HepG2 (cell line): Measurements from ENCODE around the gene DBNDD1. TPM values are rescaled to one million over a fixed set of nuclear protein-coding genes. Genes with fewer than 3 reads are reported as not detected.

Experiments
- ATAC-seq: fragments of 200-7000 bp; cut with Tn5 transposase; 3 replicates; pipeline ENCODE4 v1.9.1; 2020; ENCODE audit warnings: mild to moderate bottlenecking, moderate library complexity
- BruUV-seq: library from RNA; stranded (reverse); fragments of 400-500 nt; replicated peaks from 2 replicates; lab custom pipeline; 2021; lab: Mats Ljungman, UMichigan
- CTCF ChIA-PET: fragments of 300-600 bp; formaldehyde crosslinking; extraction: SDS; loops from one replicate; lab custom pipeline; 2021; ENCODE audit warnings: low total read pairs, inconsistent platforms, low intra/inter-chr PET ratio; lab: Yijun Ruan, JAX
- POLR2A ChIA-PET: fragments of 350-600 bp; sonication (Branson Sonifier 250); formaldehyde crosslinking; loops from one replicate; lab custom pipeline; 2020; ENCODE audit warnings: antibody characterized with exemption, inconsistent platforms; lab: Yijun Ruan, JAX
- DNase-seq: peaks from one replicate; pipeline ENCODE4 v3.0.0-alpha.2; 2015; ENCODE audit warnings: low spot score
- FAIRE-seq: peaks from 3 replicates; lab custom pipeline; 2011; peaks lifted over from hg19 to GRCh38; lab: Jason Lieb, UNC
- H2AFZ ChIP-seq: one replicate; pipeline ENCODE4 v1.6.1; 2011; ENCODE audit warnings: low read length, inconsistent platforms
- H3K27ac ChIP-seq: fragments of 300-600 bp; 3 replicates; pipeline ENCODE4 v1.8.0; 2011; ENCODE audit warnings: mixed run types, mild to moderate bottlenecking, mixed read lengths, low read length, inconsistent platforms; ENCODE audit not compliant: insufficient read depth; ENCODE audit errors: extremely low read length
- H3K27me3 ChIP-seq, 2 experiments: fragments of 200-600 bp in 1 of 2; 2 replicates in 1 of 2; 3 replicates in 1 of 2; pipeline versions ENCODE4 v1.6.0 to v1.8.0; 2011; ENCODE audit warnings: low read length in 2 of 2, mild to moderate bottlenecking in 2 of 2, moderate library complexity in 2 of 2, inconsistent platforms in 1 of 2; ENCODE audit not compliant: insufficient read depth in 2 of 2, control insufficient read depth in 1 of 2
- H3K36me3 ChIP-seq, 2 experiments: fragments of 200-600 bp in 1 of 2; replicated peaks in 1 of 2; 2 replicates in 1 of 2; 3 replicates in 1 of 2; pipeline versions ENCODE4 v1.5.1 to v1.8.0; 2011; ENCODE audit warnings: low read length in 2 of 2, inconsistent platforms in 1 of 2; ENCODE audit not compliant: insufficient read depth in 2 of 2, control insufficient read depth in 1 of 2
- H3K4me1 ChIP-seq: 2 replicates; pipeline ENCODE4 v1.5.1; 2012; ENCODE audit warnings: low read length, inconsistent platforms; ENCODE audit not compliant: insufficient read depth
- H3K4me2 ChIP-seq: 2 replicates; pipeline ENCODE4 v1.6.0; 2011; ENCODE audit warnings: low read depth, low read length, inconsistent platforms
- H3K4me3 ChIP-seq, 3 experiments: fragments of 200-600 bp in 1 of 3; sonication (generic), shearing (Covaris generic) in 1 of 3; replicated peaks in 1 of 3; 2 replicates each; pipeline ENCODE4 v1.5.1; 2011 to 2016; ENCODE audit warnings: low read length in 3 of 3, inconsistent platforms in 2 of 3, low read depth in 2 of 3, mild to moderate bottlenecking in 2 of 3, control low read depth in 1 of 3, mixed read lengths in 1 of 3; ENCODE audit not compliant: insufficient read depth in 1 of 3
- H3K79me2 ChIP-seq: one replicate; pipeline ENCODE4 v1.6.1; 2011; ENCODE audit warnings: low read length, inconsistent platforms; ENCODE audit not compliant: insufficient read depth
- H3K9ac ChIP-seq: 2 replicates; pipeline ENCODE4 v1.6.0; 2011; ENCODE audit warnings: mild to moderate bottlenecking, low read depth, low read length, inconsistent platforms; ENCODE audit not compliant: insufficient read depth
- H3K9me3 ChIP-seq: 2 replicates; pipeline ENCODE4 v1.5.1; 2012; ENCODE audit warnings: mild to moderate bottlenecking, low read length
- H4K20me1 ChIP-seq: 2 replicates; pipeline ENCODE4 v1.6.0; 2011; ENCODE audit warnings: inconsistent platforms, mild to moderate bottlenecking, low read length, moderate library complexity; ENCODE audit not compliant: insufficient read depth
- ARNTL ChIP-seq: sonication (generic); formaldehyde crosslinking; IDR thresholded peaks from 2 replicates; pipeline ENCODE4 v1.4.0; 2020; ENCODE audit warnings: mild to moderate bottlenecking, missing genetic modification reagents
- FIP1L1 ChIP-seq: fragments of 200-400 bp; formaldehyde crosslinking; IDR thresholded peaks from 2 replicates; pipeline ENCODE4 v1.6.1; 2018; ENCODE audit warnings: low read depth, mild to moderate bottlenecking, low read length, moderate library complexity, borderline replicate concordance; ENCODE audit not compliant: insufficient read depth
- GTF2F1 ChIP-seq: fragments of 150-350 bp; IDR thresholded peaks from 2 replicates; pipeline ENCODE4 v1.6.1; 2014; ENCODE audit warnings: low read length
- MYPOP ChIP-seq: sonication (generic); formaldehyde crosslinking; IDR thresholded peaks from 2 replicates; pipeline ENCODE4 v1.8.1; 2023; ENCODE audit warnings: mild to moderate bottlenecking, moderate library complexity, missing genetic modification reagents
- NCOR1 ChIP-seq: fragments of 200-600 bp; sonication (generic); IDR thresholded peaks from 2 replicates; pipeline ENCODE4 v1.7.0; 2017; ENCODE audit warnings: antibody characterized with exemption, low read length, borderline replicate concordance
- RFX5 ChIP-seq: IDR thresholded peaks from 2 replicates; pipeline ENCODE4 v1.6.1; 2011; ENCODE audit warnings: low read depth, low read length, improper control_type of control experiment
- RFXAP ChIP-seq: sonication (generic); formaldehyde crosslinking; IDR thresholded peaks from 2 replicates; pipeline ENCODE4 v1.4.0; 2020; ENCODE audit warnings: missing genetic modification reagents, borderline replicate concordance
- YEATS2 ChIP-seq: sonication (generic); formaldehyde crosslinking; IDR thresholded peaks from 2 replicates; pipeline ENCODE4 v1.4.0; 2020; ENCODE audit warnings: missing genetic modification reagents, borderline replicate concordance
- ZBTB49 ChIP-seq: sonication (generic); formaldehyde crosslinking; IDR thresholded peaks from 2 replicates; pipeline ENCODE4 v1.4.0; 2020; ENCODE audit warnings: missing genetic modification reagents, borderline replicate concordance
- ZFAT ChIP-seq: sonication (generic); formaldehyde crosslinking; conservative IDR thresholded peaks from 2 replicates; pipeline ENCODE4 v1.8.1; 2023; ENCODE audit warnings: missing genetic modification reagents, inconsistent platforms
- ZNF382 ChIP-seq: sonication (generic); formaldehyde crosslinking; IDR thresholded peaks from 2 replicates; pipeline ENCODE4 v1.5.0; 2020; ENCODE audit warnings: missing genetic modification reagents, mild to moderate bottlenecking, borderline replicate concordance
- ZNF44 ChIP-seq: sonication (generic); formaldehyde crosslinking; IDR thresholded peaks from 2 replicates; pipeline ENCODE4 v1.5.1; 2020; ENCODE audit warnings: mild to moderate bottlenecking, missing genetic modification reagents
- ZNF558 ChIP-seq: sonication (generic); formaldehyde crosslinking; IDR thresholded peaks from 2 replicates; pipeline ENCODE4 v1.9.0; 2022; ENCODE audit warnings: mild to moderate bottlenecking, missing genetic modification reagents, borderline replicate concordance
- ZNF775 ChIP-seq: sonication (generic); formaldehyde crosslinking; IDR thresholded peaks from 2 replicates; pipeline ENCODE4 v1.4.0; 2020; ENCODE audit warnings: missing genetic modification reagents, mild to moderate bottlenecking, moderate library complexity, borderline replicate concordance
- ZNF788 ChIP-seq: sonication (generic); formaldehyde crosslinking; IDR thresholded peaks from 2 replicates; pipeline ENCODE4 v1.5.0; 2020; ENCODE audit warnings: mild to moderate bottlenecking, missing genetic modification reagents, borderline replicate concordance
- ZNF792 ChIP-seq: IDR thresholded peaks from 2 replicates; pipeline ENCODE4 v1.6.1; 2016
- WGBS: methylation state at CpG from one replicate; pipeline ENCODE4 v1.1.6; 2017; ENCODE audit warnings: low lambda C conversion rate; 5-methylcytosine and 5-hydroxymethylcytosine counted together
- in situ Hi-C: cut with HindIII; loops from 2 replicates; pipeline ENCODE4 v1.10.0; 2017; ENCODE audit warnings: low pct_unique_long_range_greater_than_20kb; ENCODE audit not compliant: extremely low pct_ligation_motif_present
- intact Hi-C: fragments of 100-400 bp; cut with micrococcal nuclease; formaldehyde crosslinking; loops from one replicate; pipeline ENCODE4 v1.10.0; 2022; ENCODE audit not compliant: unreplicated experiment
- polyA plus RNA-seq, 8 experiments: library from polyadenylated mRNA; depleted of rRNA in 3 of 8; stranded (reverse) in 7 of 8; unstranded in 1 of 8; fragments of >200 nt; fragmentation: Illumina TruSeq in 4 of 8; extraction: Trizol in 4 of 8; gene quantifications; 2 replicates each; pipeline versions ENCODE4 v1.2.1 to v1.2.3, GENCODE V29; 2011 to 2016; ENCODE audit warnings: low read depth in 4 of 8, missing spikeins in 1 of 8, mixed read lengths in 1 of 8; ENCODE audit not compliant: insufficient read depth in 1 of 8
- total RNA-seq, 5 experiments: library from RNA; depleted of rRNA; stranded (reverse); fragments of >200 nt; fragmentation: Illumina TruSeq; extraction: Trizol; gene quantifications; 2 replicates each; pipeline ENCODE4 v1.2.3, GENCODE V29; 2016; ENCODE audit warnings: low read depth in 1 of 5
- TF ChIP-seq, protein P1 (sequence below): sonication (generic); formaldehyde crosslinking; IDR thresholded peaks from 2 replicates; pipeline ENCODE4 v1.8.0; 2022; ENCODE audit warnings: missing genetic modification reagents, low read depth, mild to moderate bottlenecking, borderline replicate concordance
- TF ChIP-seq, protein P2 (sequence below): sonication (generic); formaldehyde crosslinking; IDR thresholded peaks from 2 replicates; pipeline ENCODE4 v1.5.1; 2020; ENCODE audit warnings: mild to moderate bottlenecking, missing genetic modification reagents, borderline replicate concordance

Gene DBNDD1
- total and polyA plus RNA-seq, 2 of the 13 experiments (the other 11 are each of a cell fraction or from before 2014, with no cell fraction given) = 17.0 to 40.4 TPM

DNA sequence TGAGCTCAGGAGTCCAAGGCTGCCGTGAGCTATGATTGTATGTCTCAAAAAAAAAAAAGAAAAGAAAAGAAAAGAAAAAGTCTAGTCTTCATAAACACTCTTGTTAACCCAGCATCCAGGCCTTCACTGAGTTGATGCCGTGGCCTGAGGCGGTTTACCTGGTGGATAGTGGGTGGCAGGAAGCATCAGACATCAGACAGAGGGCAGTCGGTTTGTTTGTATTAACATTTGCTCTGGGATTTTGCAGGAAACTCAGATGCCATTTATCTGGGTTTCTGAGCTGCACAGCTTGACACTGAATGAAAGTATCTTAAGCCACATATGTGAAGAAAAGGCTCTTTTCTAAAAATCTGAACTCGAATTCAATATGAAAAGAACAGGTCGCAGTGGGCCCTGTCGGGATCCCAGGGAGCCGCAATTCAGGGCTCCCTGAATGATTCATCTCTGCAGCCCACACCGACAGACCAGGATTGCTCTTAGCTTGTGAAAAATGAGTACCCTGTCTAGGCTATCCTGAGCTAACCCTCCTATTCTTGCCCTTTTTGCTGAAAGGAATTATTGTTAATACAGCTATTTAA, 1.1 kb upstream of the DBNDD1 start:
- peaks cover 0 to 2% of the 10 kb centered on the region in 2 experiments; a peak in 1 of 5 replicates for H3K36me3 ChIP-seq
- peak overlapping the region; percentile 81 for H3K9ac ChIP-seq
- peak overlapping the region; percentile 20 for H2AFZ ChIP-seq
- H3K9me3 ChIP-seq = no peaks in the 10 kb centered on the region
- H3K27me3 ChIP-seq = no peaks in the 10 kb centered on the region; a peak in 1 of 5 replicates
- ChIA-PET POLR2A (interaction anchor here (0.8 to 2.7 kb wide), 9 partner anchors 10 to 199 kb away, joined by 3 to 23 read pairs (median 7); partner anchors contain the start of genes TCF25 and TUBB3), CTCF (no interaction called here)
- H3K4me1 ChIP-seq = peaks cover 44% of the 10 kb centered on the region
- FAIRE-seq = peak; percentile 26
- ATAC-seq = peak; percentile 12; the same call in 2 of the 3 replicates
- WGBS = 4% methylated on average over 9 of the region's 9 CpGs
- peak; percentile 26 for DNase-seq
- H3K4me2 ChIP-seq = peak overlapping the region; percentile 92
- H3K4me3 ChIP-seq = peak overlapping the region; percentile 87 to 97 (median 93)
- BruUV-seq = TSS peak; percentile 53
- H3K27ac ChIP-seq = peak overlapping the region; percentile 75
- peaks cover 8% of the 10 kb centered on the region for H3K79me2 ChIP-seq
- no peaks in the 10 kb centered on the region for H4K20me1 ChIP-seq
- in situ Hi-C loops (loop anchor here (5.0 kb wide), 1 partner anchor 98 kb away; the partner anchor contains the start of gene TUBB3), intact Hi-C loops (loop anchor here (5.0 kb wide), 1 partner anchor 98 kb away; the partner anchor contains the start of gene TUBB3)
- TF ChIP-seq, protein P1, sequence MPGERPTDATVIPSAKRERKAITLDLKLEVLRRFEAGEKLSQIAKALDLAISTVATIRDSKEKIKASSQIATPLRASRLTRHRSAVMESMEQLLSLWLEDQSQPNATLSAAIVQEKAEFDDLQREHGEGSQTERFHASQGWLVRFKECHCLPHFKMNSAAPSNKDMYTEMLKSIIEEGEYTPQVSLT = no peak
- no peak for TF ChIP-seq GTF2F1
- TF ChIP-seq, protein P2, sequence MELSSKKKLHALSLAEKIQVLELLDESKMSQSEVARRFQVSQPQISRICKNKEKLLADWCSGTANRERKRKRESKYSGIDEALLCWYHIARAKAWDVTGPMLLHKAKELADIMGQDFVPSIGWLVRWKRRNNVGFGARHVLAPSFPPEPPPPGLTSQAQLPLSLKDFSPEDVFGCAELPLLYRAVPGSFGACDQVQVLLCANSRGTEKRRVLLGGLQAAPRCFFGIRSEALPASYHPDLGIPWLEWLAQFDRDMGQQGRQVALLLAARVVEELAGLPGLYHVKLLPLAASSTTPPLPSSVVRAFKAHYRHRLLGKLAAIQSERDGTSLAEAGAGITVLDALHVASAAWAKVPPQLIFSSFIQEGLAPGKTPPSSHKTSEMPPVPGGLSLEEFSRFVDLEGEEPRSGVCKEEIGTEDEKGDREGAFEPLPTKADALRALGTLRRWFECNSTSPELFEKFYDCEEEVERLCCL (CRISPR knock-in tag) = no peak
- TF ChIP-seq ZNF44 (CRISPR knock-in tag) = no peak
- TF ChIP-seq FIP1L1 = no peak
- TF ChIP-seq ZNF788 (CRISPR knock-in tag) = no peak
- no peak for TF ChIP-seq ZNF382
- TF ChIP-seq ZNF792 (CRISPR knock-in tag) = peak; percentile 46; the same call in 1 of the 2 replicates
- peak; percentile 10; the same call in 1 of the 2 replicates for TF ChIP-seq NCOR1
- 0 out of 2 replicates have a peak, but pooled peaks have one; percentile 64 for TF ChIP-seq ZNF558 (CRISPR knock-in tag)
- no peak for TF ChIP-seq RFXAP (CRISPR knock-in tag)
- TF ChIP-seq YEATS2 = 0 out of 2 replicates have a peak, but pooled peaks have one; percentile 5
- TF ChIP-seq MYPOP = 0 out of 2 replicates have a peak, but pooled peaks have one; percentile 3
- no peak for TF ChIP-seq ZBTB49 (CRISPR knock-in tag)
- no peak for TF ChIP-seq RFX5
- TF ChIP-seq ARNTL = no peak
- TF ChIP-seq ZFAT (CRISPR knock-in tag) = no peak
- TF ChIP-seq ZNF775 (CRISPR knock-in tag) = no peak
